ENCODE measurements around the gene NUP155.

DNA sequence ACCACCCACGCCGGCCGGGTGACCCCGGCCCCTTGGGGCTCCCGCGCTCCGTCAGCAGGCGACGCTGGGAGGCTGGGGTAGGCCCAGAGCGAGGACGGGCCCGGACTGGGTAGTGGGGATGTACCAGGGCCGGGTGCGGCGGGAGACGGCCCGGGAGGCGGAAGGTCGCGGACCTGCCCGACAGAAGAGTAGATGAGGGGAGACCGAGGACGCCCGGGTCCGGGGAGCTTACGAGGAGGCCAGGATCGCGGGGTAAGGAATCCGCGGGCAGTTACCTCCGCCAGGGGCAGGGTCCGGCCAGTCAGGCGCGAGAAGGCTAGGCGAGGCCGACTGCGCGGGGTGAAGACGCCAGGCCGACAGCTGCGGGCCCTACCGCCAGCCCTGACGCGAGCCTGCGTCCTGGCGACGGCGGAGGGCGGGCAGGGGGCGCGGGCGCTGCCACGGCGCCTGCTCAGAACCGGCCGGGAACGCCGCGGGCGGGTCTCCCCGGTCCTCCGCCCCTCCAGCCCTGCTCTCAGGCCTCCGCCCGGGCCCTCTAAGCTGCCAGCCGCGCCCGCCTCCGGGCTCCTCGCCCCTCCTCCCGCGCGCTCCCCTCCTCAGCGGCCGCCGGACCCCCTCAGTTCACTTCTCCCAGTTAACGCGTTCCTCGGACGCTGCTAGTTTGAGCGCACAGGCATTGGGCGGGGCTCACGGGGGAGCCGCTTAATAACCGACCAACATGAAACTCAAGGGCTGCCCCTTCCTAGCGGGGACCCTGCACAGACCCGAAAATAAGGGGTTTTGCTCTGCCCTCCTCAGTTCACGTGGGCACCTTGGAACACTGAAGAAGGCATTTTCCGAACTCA lies 121.7 kb downstream of the NUP155 start, which contains the start of gene CPLANE1:
- TF ChIP-seq POLR2AphosphoS5 (IDR thresholded peaks at IDR 0.05; ENCODE audit: low read depth, low read length) (peak; percentile 81), TCF7L2 (IDR thresholded peaks at IDR 0.05; ENCODE audit: low read depth, low read length) (no peak)
- TF ChIP-seq, protein P1, sequence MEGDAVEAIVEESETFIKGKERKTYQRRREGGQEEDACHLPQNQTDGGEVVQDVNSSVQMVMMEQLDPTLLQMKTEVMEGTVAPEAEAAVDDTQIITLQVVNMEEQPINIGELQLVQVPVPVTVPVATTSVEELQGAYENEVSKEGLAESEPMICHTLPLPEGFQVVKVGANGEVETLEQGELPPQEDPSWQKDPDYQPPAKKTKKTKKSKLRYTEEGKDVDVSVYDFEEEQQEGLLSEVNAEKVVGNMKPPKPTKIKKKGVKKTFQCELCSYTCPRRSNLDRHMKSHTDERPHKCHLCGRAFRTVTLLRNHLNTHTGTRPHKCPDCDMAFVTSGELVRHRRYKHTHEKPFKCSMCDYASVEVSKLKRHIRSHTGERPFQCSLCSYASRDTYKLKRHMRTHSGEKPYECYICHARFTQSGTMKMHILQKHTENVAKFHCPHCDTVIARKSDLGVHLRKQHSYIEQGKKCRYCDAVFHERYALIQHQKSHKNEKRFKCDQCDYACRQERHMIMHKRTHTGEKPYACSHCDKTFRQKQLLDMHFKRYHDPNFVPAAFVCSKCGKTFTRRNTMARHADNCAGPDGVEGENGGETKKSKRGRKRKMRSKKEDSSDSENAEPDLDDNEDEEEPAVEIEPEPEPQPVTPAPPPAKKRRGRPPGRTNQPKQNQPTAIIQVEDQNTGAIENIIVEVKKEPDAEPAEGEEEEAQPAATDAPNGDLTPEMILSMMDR (IDR thresholded peaks at IDR 0.05) = no peak
